NCI-H2107 treated with DMSO at 0.1 percent for 48 hours (cell line): ENCODE data around the gene MYH7.
"Not testable (repeated sequence)": the region's sequence is repeated elsewhere in the genome, so short reads cannot be mapped to it uniquely, and the experiment has no call there.

Source experiments
- DNase-seq: peaks from one replicate; lab custom pipeline; 2025; ENCODE audit not compliant: unreplicated experiment; lab: John Stamatoyannopoulos, UW

MYH7 gene

GRCh38 chr14:23431486-23431885 lies 4.0 kb downstream of the MYH7 start:
- DNase-seq: no peak

GRCh38 chr14:23430723-23431085 lies 4.8 kb downstream of the MYH7 start:
- DNase-seq: no peak

GRCh38 chr14:23430016-23430722 lies 5.3 kb downstream of the MYH7 start:
- DNase-seq: no peak

GRCh38 chr14:23428686-23429495 lies 6.6 kb downstream of the MYH7 start:
- no peak for DNase-seq

- not testable (repeated sequence) for DNase-seq
Measured at GRCh38 chr14:23425798-23426197, 9.7 kb downstream of the MYH7 start.

- no peak for DNase-seq
Measured at GRCh38 chr14:23425169-23425568, 10.3 kb downstream of the MYH7 start.

GRCh38 chr14:23423657-23424056 lies 11.8 kb downstream of the MYH7 start:
- no peak for DNase-seq

GRCh38 chr14:23421594-23421993 lies 13.9 kb downstream of the MYH7 start:
- no peak for DNase-seq

- DNase-seq: not testable (repeated sequence)
Measured at GRCh38 chr14:23419646-23420045, 15.8 kb downstream of the MYH7 start.

- DNase-seq: no peak
Measured at GRCh38 chr14:23418021-23418420, 17.4 kb downstream of the MYH7 start.

GRCh38 chr14:23417269-23417668 lies 18.2 kb downstream of the MYH7 start:
- not testable (repeated sequence) for DNase-seq

GRCh38 chr14:23416801-23417200 lies 18.7 kb downstream of the MYH7 start:
- DNase-seq: no peak

GRCh38 chr14:23415821-23416778 lies 19.4 kb downstream of the MYH7 start:
- no peak for DNase-seq

- DNase-seq: no peak
Measured at GRCh38 chr14:23414906-23415820, 20.3 kb downstream of the MYH7 start.

- no peak for DNase-seq
Measured at GRCh38 chr14:23414254-23414653, 21.2 kb downstream of the MYH7 start.

- no peak for DNase-seq
Measured at GRCh38 chr14:23413681-23414080, 21.8 kb downstream of the MYH7 start.

- DNase-seq: no peak
Measured at GRCh38 chr14:23411563-23412525, 23.6 kb downstream of the MYH7 start.

- DNase-seq: no peak
Measured at GRCh38 chr14:23409966-23410635, 25.4 kb downstream of the MYH7 start.

- DNase-seq: no peak
Measured at GRCh38 chr14:23409475-23409874, 26.0 kb downstream of the MYH7 start.
